GM19043 (cell line): ENCODE results near the gene BFAR.
A peak's percentile ranks its signal among the peaks of the same experiment; 100 is the strongest.
"Not testable (repeated sequence)": the region's sequence is repeated elsewhere in the genome, so short reads cannot be mapped to it uniquely, and the experiment has no call there.

Experiments
- ATAC-seq: cut with Tn5 transposase; IDR thresholded peaks from one replicate; pipeline ENCODE4 v1.9.1; 2021; ENCODE audit warnings: low read depth; ENCODE audit not compliant: unreplicated experiment

BFAR gene, protein sequence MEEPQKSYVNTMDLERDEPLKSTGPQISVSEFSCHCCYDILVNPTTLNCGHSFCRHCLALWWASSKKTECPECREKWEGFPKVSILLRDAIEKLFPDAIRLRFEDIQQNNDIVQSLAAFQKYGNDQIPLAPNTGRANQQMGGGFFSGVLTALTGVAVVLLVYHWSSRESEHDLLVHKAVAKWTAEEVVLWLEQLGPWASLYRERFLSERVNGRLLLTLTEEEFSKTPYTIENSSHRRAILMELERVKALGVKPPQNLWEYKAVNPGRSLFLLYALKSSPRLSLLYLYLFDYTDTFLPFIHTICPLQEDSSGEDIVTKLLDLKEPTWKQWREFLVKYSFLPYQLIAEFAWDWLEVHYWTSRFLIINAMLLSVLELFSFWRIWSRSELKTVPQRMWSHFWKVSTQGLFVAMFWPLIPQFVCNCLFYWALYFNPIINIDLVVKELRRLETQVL

DNA sequence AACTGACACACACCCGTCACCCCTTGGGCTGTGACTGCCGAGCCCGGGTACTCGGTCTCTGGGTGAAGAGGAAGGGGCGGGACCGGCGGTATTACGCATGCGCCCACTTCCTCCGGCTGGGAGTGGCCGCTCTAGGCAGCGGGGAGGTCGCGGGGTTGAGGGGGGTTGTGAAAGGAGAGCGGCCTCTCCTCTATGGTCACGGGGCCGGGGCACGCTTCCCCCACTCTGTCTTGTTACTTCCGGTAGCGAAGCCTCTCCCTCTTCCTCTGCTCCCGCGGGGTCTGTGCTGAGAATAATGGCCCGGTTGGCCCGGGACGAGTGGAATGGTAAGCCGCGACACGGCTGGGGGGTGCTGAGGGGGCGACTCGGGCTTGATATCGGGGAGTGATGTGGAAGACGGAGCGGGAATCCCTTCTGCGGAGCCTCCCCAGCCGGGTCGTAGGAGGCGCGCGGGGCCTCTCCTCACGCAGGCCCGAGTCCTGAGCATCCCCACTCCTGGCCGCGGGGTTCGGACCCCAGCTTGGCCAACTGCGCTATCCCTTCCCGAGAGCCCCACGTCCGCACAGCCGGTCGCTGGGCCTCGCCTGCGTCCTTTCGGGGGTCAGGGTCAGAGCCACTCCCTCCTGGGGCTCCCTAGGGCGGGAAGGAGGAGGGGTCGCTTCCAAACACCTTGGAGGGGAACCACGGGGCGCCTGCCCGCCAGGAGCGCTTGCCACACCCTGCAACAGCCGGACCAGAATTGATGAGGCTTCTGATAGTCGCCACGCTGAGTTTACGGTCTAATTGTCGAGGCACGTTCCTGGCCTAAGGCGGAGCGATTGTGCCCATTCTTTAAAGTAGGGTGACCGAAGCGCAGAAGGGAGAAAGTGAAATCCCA lies at the start of gene BFAR:
Gene BFAR, plus strand, starts transcription at position 259 of the 877 bp plus-strand sequence. CDS start 11,396 bp downstream, outside the sequence.
- ATAC-seq = peak; percentile 75

DNA sequence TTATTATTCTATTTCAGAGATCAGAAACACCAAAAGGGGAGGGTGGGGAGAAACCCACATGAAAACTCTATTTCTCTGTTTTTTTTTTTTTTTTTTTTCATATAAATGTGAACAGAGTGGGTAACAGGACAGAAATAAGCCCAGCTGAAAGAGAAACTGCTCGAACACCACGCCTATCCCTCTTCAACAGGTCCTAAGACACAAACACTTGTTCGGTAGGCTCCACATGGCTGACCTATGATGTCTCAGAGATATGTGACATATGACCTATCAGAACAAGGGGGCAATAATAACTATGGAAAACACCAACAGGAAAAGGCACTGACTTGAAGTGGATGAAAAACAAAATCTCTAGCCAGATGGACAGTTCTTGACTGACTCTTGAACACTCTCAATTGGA lies 47.5 kb upstream of the BFAR start:
- ATAC-seq = no peak

DNA sequence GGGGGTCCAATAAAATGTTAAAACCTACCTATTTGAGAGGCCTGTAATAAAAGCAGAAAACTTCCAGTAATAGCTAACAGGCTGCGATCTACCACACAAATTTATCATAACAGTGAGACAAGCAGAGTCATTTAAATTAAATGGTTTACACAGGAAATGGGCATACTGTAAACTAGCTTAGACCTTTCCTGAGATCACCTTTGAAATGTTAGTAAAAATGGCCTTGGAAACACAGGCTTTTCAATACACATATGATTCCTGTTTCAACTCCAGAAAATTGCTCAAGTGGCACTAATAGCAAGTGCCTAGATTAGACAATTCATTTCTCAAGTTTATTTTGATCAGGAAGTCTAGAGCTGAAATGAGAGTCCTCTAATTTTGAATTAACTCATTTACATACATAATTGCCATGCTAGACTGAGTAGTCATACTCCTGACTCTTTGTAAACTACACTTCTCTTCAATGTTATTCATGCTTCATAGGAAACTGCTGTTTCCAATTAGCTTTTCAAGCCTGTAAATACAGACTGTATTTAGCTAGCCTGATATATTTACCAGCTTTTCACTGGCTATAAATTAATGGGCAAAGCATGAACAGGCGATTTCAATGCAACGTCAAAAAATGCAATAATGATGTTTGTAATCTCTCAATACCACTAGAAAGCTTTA lies 46.0 kb upstream of the BFAR start:
- no peak for ATAC-seq

DNA sequence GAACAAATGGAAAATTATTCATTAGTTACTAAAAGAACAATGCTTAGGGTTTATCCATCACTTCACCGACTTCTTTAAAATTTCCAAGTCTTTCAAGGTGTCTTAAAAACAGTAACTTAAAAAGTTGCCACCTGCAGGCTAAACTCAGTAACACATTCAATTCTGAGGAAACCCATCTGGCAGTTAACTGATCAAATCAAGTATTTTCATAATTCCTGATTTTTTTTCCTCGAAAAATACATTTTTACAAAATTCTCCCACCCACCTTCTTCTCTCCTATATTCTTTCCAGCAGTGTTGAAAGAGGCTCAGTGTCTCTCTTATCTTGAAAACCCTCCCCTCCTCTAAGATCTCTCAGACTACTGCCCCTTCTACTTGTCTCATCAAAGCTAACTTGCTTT lies 32.6 kb upstream of the BFAR start:
- no peak for ATAC-seq

DNA sequence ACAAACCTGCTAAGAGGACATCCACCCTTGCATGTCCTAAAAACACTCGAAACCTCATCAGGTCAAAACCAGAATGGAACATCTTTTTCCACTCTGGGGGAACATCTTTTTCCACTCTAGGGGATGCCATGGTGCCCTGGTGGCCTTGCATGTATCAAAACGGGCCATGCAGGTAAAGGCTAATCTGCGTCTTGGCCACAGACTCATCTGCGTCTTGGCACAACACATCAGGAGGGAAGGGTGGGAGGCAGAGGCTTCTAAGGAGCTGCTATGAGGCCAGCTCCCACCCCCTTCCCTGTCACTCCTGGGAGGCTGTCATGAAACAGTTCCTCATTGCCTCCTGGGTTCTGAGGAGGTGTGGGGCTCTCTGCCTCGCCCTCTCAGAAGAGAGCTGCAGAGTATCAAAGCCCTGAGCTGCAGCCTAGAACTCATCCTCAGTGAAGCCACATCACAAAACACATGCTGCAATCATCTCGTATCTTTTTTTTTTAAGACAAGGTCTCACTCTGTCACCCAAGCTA lies 30.2 kb upstream of the BFAR start:
- ATAC-seq = no peak

DNA sequence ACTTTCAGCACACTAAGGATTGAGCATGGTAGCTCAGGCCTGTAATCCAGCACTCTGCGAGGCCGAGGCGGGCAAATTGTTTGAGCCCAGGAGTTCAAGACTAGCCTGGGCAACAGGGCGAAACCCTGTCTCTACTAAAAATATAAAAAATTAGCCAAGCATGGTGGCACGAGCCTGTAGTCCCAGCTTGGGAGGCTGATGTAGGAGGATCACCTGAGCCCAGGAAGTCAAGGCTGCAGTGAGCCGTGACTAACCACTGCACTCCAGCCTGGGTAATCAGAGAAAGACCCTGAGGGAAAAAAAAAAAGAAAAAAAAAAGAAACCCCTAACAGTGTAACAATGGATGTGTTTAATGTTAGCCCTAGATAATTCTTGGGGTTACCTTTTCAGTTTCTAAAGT lies 26.6 kb upstream of the BFAR start:
- no peak for ATAC-seq

DNA sequence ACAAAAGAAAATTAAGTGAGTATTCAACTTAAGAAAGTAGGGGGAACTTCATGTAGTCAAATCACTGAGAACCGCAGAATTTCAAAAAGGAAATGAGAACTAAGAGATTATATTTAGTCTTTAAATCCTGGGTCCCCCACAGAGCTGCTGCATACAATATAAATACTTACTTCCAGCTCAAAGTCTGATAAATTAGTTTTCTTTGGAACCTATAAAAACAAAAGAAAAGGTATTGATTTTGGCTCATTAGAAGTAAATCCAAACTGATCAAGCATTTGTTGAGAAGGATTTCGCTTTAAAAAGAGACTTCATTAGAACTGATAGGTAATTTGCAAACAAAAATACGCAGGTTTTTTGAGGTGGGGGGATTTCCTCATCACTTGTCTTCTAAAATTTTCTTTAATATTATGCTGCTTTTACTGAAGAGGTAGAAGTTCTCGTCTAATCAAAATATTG lies 24.6 kb upstream of the BFAR start:
- ATAC-seq = no peak

DNA sequence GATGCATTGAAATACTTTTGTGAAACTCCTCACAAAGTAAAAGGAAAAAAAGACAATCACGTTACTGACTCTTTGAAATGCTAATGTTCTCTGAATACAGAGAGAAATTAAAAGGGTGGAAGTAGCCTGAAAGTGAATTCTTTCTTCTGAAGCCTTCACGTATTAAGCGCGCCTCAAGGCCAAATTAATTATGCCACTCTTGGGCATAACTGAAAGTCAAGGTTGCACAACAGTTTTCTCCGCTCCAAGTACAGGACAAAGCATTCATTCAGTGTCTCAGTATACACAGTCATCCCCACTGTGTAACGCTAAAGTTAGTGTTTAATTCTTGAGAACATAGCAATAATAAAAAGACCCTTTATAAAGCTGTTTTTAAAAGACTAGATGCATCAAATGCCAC lies 24.1 kb upstream of the BFAR start:
- ATAC-seq = no peak

DNA sequence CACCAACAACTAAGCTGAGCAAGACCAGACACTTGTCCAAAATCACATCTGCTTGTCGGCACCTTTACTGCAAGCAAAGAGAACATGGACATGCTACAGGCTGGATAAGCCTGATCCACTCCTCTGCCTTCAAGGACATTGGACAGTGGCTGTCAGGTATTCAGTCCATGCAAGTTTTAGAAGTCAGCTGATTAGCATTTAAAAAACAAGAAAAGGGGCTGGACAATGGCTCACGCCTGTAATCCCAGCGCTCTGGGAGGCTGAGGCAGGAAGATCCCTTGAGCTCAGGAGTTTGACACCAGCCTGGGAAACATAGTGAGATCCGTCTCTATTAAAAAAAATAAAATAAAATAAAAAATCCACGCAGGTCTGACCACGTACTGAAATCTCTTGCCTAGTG lies 23.0 kb upstream of the BFAR start:
- no peak for ATAC-seq

DNA sequence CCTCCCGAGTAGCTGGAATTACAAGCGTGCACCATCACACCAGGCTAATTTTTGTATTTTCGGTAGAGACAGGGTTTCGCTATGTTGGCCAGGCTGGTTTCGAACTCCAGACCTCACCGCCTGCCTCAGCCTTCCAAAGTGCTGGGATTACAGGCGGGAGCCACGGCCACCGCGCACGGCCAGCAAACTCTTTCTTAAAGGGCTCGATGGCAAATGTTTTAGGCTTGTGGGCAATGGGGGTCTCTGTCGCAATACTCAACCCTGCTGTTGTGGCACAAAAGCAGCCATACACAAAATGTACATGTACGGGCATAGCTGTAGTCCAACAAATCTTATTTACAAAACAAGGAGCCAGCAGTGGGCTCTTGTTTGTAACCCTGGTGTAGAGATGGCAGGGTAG lies 21.1 kb upstream of the BFAR start:
- ATAC-seq = no peak

DNA sequence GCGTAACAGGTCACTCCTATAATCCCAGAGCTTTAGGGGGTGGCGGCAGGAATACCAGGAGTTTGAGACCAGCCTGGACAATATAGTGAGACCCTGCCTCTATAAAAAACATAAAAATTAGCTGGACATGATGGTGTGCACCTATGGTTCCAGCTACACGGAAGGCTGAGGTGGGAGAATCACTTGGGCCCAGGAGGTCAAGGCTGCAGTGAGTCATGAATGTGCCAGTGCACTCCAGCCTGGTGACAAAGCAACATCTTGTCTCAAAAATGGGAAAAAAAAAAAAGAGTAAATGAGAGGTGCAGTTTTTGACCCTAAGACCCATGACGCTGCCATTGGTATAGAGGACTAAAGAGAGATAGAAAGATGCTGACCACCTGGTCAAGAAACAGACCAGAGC lies 18.8 kb upstream of the BFAR start:
- no peak for ATAC-seq

DNA sequence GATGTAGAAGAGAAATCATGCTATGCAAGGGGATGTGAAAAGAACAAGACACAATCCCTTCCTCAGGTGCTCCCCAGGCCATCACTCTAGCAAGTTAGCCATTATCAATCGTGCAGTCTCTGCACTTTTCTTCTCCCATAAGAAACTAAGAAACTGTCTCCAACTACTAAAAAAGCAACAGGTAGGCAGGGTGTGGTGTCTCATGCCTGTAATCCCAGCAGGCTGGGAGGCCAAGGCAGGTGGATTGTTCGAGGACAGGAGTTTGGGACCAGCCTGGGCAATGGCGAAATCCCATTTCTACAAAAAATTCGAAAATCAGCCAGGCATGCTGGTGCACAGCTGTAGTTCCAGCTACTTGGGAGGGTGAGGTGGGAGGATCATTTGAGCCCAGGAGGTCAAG lies 16.5 kb upstream of the BFAR start:
- no peak for ATAC-seq

DNA sequence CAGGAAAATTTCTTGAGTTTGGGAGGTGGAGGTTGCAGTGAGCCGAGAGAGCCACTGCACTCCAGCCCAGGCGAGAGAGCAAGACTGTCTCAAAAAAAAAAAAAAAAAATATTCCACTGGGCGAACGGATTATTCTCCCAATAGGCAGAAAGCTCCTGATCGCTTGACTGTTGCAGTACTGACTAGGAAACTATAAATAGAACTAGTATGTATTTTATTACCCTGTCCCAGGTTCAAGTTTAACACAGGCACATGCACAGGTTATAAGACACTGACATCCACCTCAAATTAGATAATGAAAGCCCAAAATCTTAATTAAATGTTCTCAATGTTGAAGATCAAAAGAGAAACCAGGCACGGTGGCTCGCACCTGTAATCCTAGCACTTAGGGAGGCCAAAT lies 14.2 kb upstream of the BFAR start:
- no peak for ATAC-seq

DNA sequence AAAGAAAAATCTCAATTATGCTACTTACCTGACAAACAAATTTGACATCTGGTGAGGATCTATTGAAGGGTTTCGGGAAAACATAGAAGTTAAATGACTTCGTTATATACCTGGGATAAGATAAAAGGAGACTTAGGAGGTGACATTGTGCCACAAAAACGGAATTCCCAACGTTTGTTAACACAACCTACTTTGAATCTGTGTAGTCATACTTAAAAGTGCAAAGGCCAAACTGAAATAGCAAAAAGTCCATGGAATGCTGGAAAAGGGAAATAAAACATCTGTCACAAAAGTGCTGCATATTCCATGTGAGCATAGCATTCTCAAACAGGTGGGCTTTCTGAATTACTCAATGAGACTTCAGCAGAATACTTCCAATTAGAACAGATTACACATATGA lies 5.7 kb upstream of the BFAR start:
- ATAC-seq = no peak

DNA sequence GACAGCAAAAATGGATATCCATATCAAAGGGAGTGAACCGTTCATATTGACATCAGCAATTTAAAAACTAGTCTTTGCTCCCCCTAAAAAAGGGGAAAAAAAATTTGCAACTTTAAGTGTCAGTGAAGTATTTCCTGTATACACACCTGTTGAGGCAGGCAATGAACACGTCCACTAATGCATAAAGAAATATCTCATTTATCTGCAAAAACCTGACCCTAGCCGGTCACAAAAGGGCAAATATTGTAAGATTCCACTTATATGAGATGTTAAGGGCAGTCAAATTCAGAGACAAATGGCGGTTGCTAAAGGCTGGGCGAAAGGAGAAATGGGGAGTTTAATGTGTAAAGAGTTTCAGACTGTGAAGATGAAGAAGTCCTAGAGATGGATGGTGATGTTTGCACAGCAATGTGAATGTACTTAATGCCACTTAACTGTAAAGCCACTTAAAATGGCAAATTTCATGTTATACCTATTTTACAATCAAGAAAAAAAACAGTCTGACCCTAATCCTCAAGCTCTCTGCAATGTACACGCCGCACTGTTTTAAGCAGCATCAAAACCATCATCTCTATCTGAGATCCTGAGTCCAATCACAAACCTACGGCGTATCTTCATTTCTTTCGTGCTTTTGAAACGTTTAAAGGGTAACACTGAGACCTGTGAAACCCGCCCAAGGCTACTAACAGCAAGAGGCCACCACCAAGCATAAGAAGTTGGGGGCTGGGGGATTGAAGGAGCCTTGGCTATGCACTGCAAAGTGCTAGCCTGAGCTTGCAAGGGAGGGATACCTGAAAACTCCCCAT lies 3.7 kb upstream of the BFAR start:
- no peak for ATAC-seq

DNA sequence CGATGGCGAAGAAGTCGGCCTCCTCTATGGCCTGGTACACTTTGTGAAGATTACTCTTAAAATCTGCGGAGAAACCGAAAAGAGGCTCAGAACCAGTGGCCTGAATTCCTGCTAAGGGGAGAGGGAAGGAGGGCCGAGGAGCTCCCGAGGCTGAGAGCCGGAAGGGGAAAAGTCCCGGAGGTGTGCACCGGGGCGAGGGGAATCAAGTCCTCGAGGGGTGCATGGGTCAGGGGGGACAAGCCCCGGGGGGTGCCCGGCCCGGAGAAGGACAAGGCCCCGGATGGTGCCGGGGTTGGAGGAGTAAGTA lies 3.2 kb upstream of the BFAR start:
- no peak for ATAC-seq

DNA sequence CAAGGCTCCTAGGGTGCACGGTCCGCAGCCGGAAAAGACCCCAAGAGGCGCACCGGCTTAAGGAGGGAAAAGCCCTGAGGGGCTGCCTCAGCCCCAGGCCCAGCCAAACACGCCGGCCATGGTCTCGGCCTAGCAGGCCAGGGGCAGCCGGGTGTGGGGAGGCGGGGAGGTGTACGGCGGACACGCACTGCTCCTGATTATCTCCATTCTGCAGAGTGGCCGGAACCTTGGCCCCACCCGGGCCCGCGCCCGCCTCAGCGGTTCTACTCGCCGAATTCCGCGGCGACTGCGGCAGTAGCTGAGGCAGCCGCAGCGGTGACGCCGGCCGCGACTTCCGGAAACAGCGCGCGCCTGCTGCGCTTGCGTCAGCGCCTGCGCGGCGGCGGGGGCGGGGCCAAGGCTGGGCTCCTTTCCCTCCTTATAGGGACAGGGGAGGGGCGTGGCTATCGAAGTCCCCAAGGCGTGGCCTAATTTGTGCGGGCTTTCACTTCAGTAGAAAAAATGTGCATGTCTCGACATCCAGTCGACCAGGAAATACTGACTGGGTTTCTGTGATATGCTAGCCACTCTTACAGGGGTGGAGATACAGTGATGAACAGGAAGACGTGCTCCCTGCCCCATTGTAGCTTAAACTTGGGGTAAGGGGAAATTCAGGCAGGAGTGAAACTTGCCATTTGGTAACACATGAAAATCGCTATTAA lies 2.7 kb upstream of the BFAR start, which contains the start of gene PARN:
Gene PARN, minus strand, starts transcription at position 342 of the 701 bp plus-strand sequence. Its CDS starts 135 bp downstream, at position 207.
- peak; percentile 44 for ATAC-seq

DNA sequence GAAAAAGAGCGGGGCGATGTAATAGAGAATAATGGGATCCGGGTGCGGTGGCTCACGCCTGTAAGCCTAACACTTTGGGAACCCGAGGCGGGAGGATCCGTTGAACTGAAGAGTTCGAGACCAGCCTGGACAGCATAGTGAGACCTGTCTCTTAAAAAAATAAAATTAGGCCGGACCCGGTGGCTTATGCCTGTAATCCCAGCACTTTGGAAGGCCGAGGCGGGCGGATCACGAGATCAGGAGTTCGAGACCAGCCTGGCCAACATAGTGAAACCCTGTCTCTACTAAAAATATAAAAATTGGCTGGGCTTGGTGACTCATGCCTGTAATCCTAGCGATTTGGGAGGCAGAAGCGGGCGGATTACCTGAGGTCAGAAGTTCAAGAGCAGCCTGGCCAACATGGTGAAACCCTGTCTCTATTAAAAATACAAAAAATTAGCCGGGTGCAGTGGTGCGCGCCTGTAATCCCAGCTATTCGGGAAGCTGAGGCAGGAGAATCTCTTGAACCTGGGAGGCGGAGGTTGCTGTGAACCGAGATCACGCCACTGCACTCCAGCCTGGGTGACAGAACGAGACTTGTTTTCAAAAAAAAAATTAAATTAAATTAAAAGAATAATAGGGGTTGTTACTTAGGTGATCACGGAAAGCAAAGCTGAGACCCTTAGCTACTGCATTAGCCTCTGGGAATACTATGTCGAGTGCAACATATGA lies 2.0 kb upstream of the BFAR start:
- ATAC-seq = not testable (repeated sequence)

DNA sequence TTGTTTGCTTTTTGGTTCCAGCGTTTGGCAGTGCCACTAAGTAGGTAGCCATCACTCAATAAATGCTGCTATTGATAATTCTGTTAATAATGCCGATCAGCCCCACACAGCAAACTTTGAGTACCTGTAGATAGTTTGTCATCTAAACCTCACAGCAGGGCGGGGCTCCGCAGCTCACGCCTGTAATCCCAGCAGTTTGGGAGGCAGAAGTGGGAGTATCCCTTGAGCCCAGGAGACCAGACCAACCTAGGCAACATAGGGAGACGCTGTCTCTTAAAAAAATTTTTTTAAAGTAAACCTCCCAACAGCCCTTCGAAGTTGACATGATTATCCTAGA lies 1.6 kb downstream of the BFAR start:
- no peak for ATAC-seq
